ENCODE measurements around the gene TMCC2.

The TMCC2 gene

DNA sequence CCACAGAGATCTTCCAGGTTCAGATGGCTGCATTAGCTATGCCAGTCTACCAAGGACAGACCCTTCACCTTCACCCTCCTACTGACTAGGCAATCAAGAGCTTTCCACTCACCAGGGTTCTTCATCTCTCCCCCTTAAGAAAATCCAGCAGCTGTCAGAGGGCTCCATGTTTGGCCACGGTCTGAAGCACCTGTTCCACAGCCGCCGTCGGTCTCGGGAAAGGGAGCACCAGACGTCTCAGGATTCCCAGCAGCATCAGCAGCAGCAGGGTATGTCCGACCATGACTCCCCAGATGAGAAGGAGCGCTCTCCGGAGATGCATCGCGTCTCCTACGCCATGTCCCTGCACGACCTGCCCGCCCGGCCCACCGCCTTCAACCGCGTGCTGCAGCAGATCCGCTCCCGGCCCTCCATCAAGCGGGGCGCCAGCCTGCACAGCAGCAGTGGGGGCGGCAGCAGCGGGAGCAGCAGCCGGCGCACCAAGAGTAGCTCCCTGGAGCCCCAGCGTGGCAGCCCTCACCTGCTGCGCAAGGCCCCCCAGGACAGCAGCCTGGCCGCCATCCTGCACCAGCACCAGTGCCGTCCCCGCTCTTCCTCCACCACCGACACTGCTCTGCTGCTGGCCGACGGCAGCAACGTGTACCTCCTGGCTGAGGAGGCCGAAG is 13.8 kb downstream of the TMCC2 start:
- DNase-seq (ENCODE audit: low read depth): no peak

DNA sequence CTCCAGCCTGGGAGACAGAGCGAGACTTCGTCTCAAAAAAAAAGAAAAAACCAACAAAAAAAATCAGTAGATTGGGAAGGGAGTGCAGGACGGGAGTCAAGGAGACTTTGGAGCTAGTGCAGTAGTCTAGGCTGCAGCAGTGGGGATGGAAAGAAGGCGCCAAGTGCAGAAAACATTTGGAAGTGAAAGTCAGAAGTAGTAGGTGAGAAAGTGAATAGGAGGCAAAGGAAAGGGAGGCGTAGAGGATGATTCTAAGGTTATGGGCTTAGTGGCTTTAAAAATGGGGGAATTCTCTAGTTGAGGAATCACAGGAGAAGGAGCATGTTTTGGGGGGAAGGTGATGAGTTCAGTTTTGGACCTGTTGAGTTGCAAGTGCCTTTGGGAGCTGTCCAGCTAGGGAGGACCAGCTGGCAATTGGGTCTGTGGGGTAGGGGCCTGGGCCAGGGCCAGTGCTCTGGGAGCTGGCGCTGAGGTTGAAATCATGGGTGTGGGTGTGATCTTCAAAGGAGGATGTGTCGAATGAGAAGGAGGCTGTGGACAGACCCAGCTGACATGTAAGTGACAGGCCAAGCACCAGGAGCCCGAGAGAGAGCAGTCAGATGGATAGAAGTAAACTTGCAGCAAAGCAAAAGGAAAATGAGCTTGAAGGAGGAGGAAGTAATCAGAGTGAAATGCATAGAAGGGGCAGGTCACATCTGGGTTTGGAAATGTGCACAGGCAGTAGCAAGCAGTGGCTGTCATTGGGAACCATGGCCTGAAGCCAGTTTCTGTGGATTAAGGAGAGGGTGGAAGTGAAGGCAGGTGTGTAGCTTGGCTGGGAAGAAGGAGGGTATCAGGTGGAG is 15.8 kb downstream of the TMCC2 start:
- no peak for DNase-seq (ENCODE audit: low read depth)

DNA sequence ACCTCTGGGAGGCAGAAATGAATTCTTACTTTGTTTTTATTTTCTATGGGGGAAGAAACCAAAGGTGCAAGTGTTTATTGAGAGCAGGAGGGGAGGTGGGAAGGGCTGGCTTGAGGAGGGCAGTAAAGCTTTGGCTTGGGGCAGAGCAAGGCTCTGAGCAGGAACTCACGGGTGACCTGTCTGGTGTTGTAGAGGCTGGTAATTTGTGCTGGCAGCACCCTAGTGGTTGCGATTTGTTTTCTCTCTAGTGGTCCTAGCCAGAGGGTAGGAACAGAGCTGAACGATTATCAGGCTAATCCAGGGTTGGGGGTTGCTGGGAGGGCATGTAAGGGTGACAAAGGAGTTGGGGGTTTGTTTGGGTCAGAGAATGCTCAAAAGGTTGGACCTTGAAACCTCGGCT is 16.6 kb downstream of the TMCC2 start:
- DNase-seq (ENCODE audit: low read depth): no peak

DNA sequence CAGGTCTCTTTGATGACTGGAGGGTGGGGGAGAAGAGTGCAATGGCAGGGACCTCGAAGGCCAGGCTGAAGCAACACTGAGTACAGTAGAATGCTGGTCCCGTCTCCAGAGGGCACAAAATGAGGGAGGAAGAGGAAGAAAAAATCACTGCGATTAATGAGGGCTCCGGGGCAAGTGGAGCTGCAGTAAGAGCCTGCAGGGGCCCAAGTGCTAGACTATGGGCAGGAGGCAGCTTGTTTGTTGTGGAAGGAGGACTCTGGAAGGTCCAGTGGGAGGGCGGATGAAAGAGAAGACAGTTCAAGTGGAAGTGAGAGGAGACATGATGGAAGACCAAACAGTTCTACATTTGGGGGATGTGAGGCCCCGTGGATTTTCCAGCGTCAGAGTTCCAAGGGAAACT is 17.4 kb downstream of the TMCC2 start:
- no peak for DNase-seq (ENCODE audit: low read depth)

DNA sequence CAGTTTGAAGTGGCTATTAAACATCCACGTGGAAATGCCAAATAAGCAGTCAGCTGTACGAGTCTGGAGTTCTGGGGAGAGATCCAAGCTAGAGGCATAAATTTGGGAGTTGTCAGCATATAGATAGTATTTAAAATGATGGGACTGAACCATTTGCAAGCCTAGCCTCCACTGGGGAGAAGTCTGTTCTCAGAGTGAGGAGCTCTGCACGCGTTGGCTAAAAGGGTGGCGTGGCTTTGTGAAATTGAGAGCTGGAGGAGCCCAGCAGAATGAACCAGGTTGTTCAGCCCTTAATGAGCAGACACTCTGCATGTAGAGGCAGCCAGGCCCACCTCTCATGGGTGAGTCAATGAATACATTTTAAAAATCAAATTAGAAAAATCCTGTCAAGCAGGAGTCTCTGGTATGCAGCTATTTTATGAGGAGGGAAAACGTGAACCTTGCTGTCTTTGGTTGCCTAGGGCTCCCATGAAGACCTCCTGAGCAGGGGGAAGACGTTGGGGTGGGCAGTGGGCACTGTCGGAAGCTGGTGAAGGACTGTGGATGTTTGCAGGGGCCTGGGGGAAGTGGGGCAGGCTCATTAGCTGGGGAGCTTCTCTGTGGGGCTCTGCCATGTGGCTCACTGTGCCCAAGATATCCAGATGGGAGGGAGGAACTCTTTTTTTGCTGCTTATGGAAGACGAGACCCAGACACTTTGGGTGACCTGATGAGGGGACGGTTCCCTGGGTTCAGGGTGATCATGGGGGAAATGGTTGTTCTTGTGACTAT is 18.8 kb downstream of the TMCC2 start:
- DNase-seq (ENCODE audit: low read depth): no peak

DNA sequence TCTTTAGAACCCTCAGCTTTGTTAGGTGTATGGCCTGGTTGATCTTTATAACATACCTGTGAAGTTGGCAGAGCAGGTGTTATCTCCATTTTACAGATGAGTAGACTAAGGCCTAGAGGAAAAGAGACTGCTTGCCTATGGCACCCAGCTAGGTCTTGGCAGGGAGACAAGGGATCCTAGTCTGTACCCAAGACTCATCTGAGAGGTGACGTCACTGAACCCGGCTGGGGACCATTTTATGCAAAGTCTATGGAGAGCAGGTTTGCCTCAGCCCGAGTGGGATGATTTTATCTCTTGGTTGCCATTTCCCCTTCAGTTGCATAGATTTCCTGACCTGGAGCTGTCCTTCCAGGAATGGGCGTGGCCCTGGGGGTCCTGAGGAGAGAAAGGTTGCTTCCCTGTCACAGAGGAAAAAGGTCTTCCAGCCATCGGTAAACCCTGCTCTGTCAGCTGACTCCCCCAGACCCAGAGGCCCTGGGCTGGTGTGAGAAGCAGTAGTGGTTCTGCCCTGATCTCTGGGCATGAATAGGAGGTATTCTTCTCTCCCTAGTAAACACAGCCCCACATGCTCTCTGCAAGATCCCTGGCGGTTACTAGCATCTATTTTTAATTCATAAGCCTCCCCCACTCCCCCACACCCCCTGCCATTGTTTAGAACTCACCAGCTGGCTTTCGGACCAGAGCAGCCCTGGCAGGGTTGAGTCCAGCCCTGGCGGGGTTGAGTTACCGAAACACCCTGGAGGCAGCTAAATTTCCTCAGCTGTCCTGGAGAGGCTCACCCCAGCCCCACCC is 19.6 kb downstream of the TMCC2 start:
- no peak for DNase-seq (ENCODE audit: low read depth)

DNA sequence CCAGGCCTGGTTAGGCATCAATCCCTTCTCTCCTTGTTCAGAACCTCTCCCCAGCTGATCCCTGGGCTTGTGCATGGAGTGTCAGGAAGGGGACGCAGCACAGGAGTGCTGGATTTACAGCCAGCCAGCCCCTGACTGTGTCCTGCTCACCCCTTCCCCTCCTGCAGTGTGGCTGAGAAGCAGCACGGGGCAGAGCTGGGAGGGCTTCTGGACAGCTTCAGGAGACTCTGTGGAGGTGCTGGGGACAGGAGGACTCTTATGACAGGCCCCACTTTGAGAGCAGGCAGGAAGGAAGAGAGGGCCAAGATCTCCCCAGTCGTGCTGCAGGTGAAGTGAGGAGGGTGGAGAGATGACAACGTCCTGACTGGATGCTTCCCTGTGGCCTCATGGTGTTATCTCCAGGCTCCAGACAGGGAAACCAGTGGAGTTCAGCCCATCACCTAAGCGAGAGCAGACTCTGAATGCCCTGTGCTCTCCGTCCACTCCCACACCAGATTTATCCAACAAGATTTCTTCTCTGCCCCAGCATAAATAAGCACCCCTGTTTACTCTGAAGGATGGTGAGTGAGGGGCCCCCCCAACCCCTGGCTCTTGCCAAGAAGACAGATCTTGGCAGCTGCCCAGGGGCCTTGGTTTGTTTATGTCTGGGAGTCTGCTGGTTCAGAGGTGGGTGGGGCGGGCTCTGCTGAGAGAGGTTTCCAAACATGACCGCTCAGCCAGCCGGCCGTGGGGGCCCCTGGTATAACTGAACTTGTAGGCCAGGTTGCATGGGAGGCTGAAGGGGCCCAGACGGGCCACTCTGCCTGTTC is 21.3 kb downstream of the TMCC2 start:
- DNase-seq (ENCODE audit: low read depth): no peak

DNA sequence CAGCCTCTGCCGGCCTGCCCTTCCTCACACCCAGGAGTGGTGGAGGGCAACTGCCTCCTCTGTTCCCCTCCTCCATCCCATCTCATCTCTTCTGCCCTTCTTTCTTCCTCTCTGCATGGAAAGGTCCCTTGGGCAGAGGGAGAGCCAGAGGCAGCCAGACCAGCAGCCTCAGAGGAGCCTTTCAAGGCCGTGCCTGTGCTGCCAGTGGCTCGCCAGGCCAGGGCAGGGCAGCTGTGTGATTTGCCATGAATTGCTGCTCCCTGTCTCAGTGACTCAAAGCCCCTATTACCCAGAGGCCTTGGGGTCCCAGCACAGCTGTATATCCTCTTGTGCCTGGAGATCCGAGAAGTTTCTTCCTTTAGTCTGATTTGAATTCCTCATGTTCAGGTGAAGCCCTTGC is 21.9 kb downstream of the TMCC2 start:
- no peak for DNase-seq (ENCODE audit: low read depth)

DNA sequence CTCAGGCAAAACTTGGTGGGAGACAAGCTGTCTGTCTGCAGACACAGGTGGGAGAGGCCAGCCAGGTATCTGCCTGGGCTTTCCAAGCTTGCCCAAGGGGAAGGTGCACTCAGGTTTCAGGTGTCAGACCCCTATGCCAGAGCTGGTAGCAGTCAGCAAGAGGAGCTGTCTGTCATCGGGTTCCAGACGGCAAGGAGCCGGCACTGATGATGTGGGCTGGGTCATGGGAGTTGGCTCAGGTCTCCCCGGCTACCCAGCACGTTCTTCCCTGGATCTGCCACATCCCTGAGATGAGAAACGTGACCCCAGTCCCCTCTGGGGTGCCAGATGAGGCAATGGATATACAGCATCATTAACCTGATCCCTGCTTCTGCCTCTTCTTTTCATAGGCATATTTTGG is 23.0 kb downstream of the TMCC2 start:
- DNase-seq (ENCODE audit: low read depth): no peak

DNA sequence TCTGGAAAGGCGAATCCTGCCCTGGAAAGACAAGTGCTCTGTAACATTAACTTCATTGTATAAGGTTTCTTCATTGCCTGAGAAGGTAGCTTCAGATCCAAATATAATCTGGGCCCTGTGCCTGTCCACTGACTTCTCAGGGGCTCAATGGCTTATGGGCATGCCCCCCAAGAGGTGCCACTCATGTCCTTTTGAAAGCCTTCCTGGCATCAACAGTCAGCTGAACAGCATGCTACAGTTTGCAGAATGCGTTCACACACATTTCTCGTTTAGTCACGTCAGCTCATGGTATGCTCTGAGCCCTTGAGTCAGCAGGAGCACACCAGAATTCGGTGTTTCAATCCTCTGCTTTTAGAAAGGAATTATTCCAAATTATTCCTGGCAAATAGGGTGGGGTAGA is 23.8 kb downstream of the TMCC2 start:
- DNase-seq (ENCODE audit: low read depth): no peak

DNA sequence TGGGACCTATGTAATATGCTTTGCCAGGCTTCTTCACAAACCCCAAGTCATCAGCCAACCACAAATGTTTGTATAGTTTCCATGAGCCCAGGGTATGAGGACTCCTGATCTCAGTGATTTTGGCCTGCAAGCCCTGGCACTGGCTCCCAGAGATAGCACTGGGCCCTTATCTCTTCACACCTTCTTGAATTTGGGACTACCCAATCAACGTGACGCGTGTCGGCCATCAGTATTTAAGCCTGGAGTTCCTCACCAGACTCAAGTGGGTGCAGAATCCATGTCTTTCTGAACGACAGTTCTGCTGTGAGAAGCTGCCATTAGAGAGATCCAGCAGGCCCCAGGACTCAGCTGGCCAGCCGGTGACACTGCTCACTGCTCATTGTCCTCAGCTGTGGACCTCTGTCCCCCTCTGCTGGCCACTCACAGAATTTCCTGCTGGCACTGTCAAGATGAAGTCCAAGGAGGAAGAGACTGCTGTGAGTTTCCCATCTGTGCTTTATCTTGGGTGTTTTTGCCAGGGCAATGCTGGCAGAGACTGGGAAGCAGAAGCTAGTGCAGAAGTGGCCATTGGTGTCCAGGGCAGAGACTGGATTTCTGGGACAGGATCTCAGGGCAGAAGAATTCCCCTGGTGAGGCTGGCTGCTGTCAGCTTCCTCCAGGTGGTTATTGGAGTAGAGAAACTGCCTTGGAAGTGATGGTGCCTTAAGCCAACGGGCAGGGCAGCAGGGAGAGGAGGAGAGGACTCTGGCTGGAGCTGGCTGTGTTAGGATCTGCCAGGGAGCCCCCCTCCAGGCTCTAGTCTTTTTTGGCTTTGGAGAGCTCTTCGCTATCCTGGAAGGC is 28.4 kb downstream of the TMCC2 start:
- DNase-seq (ENCODE audit: low read depth): peak; percentile 77

DNA sequence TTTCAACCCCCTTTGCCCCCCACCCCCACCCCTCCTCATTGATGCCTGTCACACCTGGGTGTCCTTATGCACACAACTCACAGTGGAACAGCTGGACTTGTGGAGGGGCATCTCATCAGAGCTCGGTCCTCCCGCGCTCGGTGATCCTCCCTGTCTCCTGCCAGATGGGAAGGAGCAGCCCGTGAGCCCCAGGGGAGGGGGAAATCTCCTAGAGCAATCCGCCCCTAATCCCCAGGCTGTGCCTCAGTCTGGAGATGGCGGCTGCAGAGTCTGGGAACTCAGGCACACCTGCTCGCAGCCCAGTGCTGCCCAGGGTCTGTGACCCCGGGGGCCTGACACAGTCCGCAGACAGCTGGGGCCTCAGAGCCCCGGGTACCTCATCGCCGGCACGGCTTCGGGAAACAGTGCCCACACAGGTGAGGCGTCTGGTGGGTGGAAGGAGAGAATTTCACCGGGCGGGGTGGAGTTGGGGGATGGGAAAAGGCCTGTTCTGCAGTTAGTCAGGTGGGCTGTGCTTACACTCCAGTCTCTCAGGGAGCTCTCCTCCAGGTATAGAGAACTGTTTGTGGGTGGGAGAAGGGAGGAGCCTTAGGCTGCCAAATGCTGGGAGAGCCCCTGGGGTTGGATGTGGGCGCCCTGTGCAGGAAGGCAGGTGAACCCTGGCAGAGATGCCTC is 29.3 kb downstream of the TMCC2 start:
- DNase-seq (ENCODE audit: low read depth): no peak

DNA sequence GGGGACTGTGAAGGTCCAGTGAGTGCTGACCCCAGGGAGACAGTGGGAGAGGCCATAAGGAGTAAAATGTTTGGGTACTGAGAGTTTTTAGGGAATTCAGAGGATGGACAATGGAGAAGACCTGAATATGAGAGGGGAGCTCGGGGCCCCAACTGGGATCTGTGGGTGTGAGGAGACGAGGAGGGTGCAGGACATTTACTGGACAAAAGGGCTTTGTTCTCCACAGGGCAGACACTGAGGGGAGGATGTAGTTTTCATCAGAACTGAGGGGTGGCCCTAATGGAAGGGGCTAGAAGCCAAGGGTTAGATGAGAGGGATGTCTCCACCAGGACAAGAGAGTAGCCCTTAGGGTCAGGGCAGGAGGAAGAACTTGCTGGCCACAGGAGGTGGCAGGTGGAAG is 30.0 kb downstream of the TMCC2 start:
- DNase-seq (ENCODE audit: low read depth): no peak

DNA sequence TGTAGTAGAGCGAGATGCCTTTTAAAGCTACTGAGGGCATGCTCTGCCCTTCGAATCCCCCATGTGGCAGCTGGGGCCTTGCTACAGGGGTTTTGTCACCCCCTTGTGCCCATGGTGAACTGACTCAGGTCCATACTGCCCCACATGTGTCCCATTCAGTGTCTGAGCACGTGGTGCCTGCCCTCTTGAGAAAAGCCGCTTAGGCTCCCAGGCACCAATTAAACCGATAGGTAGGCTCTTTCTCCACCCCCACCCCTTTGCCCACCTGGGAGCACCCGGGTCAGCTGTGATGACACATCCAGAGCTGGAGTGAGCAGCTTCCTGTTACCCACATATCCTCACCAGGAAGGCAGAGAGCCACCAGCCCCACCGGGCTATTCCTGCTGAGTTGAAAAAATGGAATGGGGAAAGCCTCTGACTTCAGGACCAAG is 30.5 kb downstream of the TMCC2 start:
- no peak for DNase-seq (ENCODE audit: low read depth)

DNA sequence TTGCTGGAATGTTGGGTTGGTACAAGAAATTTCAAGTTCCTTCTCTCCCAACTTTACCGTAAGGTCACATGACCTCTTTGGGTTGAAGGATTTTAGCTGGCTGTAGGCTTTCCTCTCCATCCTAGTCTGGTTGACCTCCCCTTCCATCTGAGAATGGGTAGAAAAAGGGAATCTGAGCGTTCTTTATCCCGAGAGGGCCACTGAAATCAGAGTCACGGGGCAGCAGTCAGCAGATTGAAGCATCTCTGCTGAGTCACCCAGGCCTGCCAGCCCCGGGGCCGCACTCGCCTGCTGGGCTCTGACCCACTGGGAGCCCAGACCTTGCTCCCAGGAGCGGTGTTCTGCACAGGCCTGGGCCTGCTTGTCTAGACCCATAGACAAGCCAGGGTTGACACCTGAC is 31.0 kb downstream of the TMCC2 start:
- DNase-seq (ENCODE audit: low read depth): no peak

DNA sequence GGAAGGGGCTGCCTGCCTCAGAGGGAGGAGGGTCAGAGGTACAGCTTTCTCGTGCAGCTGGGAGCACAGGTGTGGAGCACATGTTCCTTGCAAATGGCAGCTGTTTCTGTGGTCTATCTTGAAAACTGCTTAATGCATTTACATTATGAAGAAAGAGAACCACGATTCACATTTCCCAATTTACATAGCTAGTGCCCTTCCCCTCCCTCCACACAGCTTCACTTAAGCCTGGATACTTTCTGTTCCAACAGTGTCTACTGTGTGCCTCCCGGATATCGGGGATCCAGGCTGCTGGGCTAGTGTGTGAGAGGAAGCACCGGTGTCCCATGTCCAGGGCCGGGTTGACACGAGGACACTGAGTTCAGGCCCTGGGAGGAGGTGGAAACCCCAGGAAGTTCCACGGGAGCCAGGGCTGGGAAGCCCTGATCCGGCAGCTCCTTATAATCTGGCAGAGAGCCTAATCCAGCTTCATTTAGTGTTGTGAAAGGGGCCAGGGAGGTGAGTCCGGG is 31.6 kb downstream of the TMCC2 start:
- no peak for DNase-seq (ENCODE audit: low read depth)

DNA sequence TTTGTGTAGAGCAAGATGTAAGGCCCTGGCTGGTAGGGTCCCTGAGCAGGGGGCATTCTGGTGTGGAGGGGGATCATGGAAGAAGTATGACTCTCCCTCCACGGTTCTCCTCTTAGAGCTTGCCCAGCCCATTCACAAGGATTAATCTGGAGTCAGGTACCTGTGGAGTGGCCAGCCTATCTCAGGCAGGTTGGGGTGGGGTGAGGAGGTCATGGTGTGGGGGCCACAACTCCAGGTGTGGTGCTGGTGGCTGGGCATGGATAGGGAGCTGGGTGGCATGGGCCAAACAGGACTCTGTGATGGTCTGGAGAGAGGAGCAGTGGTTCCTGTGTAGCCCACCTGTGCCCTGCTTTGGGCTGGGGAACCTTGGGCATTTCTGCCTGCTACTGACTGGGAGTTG is 32.3 kb downstream of the TMCC2 start:
- no peak for DNase-seq (ENCODE audit: low read depth)

DNA sequence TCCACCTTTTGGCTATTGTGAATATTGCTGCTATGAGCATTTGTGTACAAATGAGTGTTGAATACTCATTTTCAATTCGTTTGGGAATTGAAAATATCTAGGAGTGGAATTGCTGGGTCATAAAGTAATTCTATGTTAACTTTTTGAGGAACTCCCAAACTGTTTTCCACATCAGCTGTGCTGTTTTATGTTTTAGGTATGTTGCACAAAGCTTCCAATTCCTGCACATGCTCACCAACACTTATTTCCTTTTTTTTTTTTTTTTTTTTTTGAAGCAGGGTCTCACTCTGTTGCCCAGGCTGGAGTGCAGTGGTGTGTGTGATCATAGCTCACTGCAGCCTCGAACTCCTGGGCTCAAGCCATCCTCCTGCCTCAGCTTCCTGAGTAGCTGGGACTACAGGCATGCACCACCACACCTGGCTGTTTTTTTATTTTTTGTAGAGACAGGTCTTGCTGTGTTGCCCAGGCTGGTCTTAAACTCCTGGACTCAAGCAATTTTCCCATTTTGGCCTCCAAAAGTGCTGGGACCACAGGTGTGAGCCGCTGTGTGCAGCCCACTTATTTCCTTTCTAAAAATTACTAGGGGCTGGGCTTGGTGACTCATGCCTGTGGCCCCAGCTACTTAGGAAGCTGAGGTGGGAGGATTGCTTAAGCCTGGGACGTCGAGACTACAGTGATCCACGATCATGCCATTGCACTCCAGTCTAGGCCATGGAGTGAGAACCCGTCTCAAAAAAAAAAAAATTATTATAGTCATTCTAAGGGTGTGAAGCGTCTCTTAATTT is 33.4 kb downstream of the TMCC2 start:
- no peak for DNase-seq (ENCODE audit: low read depth)
